DOHH2 (cell line): ENCODE measurements around the gene MAGEA6.

Source experiments
- H3F3A ChIP-seq: fragments of 200-600 bp; sonication (generic), shearing (Covaris generic); 2 replicates; pipeline ENCODE4 v1.6.0; 2016; ENCODE audit warnings: antibody characterized with exemption, mild to moderate bottlenecking; ENCODE audit not compliant: control insufficient read depth, insufficient read depth
- H3K27ac ChIP-seq: fragments of 200-600 bp; sonication (generic); 2 replicates; pipeline ENCODE4 v1.5.1; 2014; ENCODE audit warnings: low read depth, mild to moderate bottlenecking, low read length, moderate library complexity
- H3K27me3 ChIP-seq: fragments of 200-600 bp; sonication (generic); 2 replicates; pipeline ENCODE4 v1.6.1; 2014; ENCODE audit warnings: mild to moderate bottlenecking, low read length, mixed read lengths; ENCODE audit not compliant: control insufficient read depth
- H3K36me3 ChIP-seq: fragments of 200-600 bp; sonication (generic); 2 replicates; pipeline ENCODE4 v1.6.1; 2014; ENCODE audit warnings: mild to moderate bottlenecking, low read length, moderate library complexity, mixed read lengths; ENCODE audit not compliant: control insufficient read depth
- H3K4me1 ChIP-seq: fragments of 200-600 bp; sonication (generic); 2 replicates; pipeline ENCODE4 v1.6.1; 2014; ENCODE audit warnings: mild to moderate bottlenecking, low read length, mixed read lengths; ENCODE audit not compliant: control insufficient read depth
- H3K4me2 ChIP-seq: fragments of 200-600 bp; sonication (generic); 2 replicates; pipeline ENCODE4 v1.6.0; 2014; ENCODE audit warnings: mild to moderate bottlenecking, low read length, moderate library complexity
- H3K4me3 ChIP-seq: fragments of 200-600 bp; sonication (generic); 2 replicates; pipeline ENCODE4 v1.5.1; 2014; ENCODE audit warnings: mild to moderate bottlenecking, low read length, mixed read lengths
- H3K79me2 ChIP-seq: fragments of 200-600 bp; sonication (generic); 2 replicates; pipeline ENCODE4 v1.6.1; 2014; ENCODE audit warnings: mild to moderate bottlenecking, low read length, mixed read lengths; ENCODE audit not compliant: control insufficient read depth
- H3K9me2 ChIP-seq: fragments of 200-600 bp; sonication (generic); replicated peaks from 2 replicates; pipeline ENCODE4 v1.6.1; 2014; ENCODE audit warnings: mild to moderate bottlenecking, low read length, mixed read lengths; ENCODE audit not compliant: control insufficient read depth
- H3K9me3 ChIP-seq: fragments of 200-600 bp; sonication (generic); 2 replicates; pipeline ENCODE4 v1.6.1; 2014; ENCODE audit warnings: antibody characterized with exemption, low read length, mixed read lengths; ENCODE audit not compliant: control insufficient read depth, insufficient read depth
- H4K20me1 ChIP-seq: fragments of 200-600 bp; sonication (generic); 2 replicates; pipeline ENCODE4 v1.6.0; 2014; ENCODE audit warnings: low read depth, mild to moderate bottlenecking, antibody characterized with exemption, low read length, moderate library complexity; ENCODE audit not compliant: control insufficient read depth, insufficient read depth
- CTCF ChIP-seq: fragments of 200-600 bp; sonication (generic); IDR thresholded peaks from one replicate; pipeline ENCODE4 v1.5.1; 2014; ENCODE audit warnings: antibody characterized with exemption, mild to moderate bottlenecking, low read depth, low read length; ENCODE audit not compliant: poor library complexity, severe bottlenecking
- EZH2phosphoT487 ChIP-seq: fragments of 200-600 bp; sonication (generic); IDR thresholded peaks from 2 replicates; pipeline ENCODE4 v1.6.1; 2017; ENCODE audit warnings: borderline replicate concordance, mild to moderate bottlenecking, antibody characterized with exemption, low read length, moderate library complexity, mixed read lengths

MAGEA6 gene

GRCh38 chrX:152725409-152725808 is 44.1 kb downstream of the MAGEA6 start:
- Histone ChIP-seq H3K36me3 (no peaks in the 10 kb centered on the region), H3K9me3 (no peaks in the 10 kb centered on the region), H3K4me2 (no peak overlapping the region), H3F3A (no peaks in the 10 kb centered on the region), H3K4me3 (no peak overlapping the region), H4K20me1 (no peaks in the 10 kb centered on the region), H3K27me3 (no peaks in the 10 kb centered on the region), H3K79me2 (no peaks in the 10 kb centered on the region), H3K27ac (no peak overlapping the region), H3K9me2 (no peaks in the 10 kb centered on the region), H3K4me1 (no peaks in the 10 kb centered on the region)
- TF ChIP-seq CTCF (no peak), EZH2phosphoT487 (no peak)
